ENCODE data around the gene CNDP1.

The CNDP1 gene

DNA sequence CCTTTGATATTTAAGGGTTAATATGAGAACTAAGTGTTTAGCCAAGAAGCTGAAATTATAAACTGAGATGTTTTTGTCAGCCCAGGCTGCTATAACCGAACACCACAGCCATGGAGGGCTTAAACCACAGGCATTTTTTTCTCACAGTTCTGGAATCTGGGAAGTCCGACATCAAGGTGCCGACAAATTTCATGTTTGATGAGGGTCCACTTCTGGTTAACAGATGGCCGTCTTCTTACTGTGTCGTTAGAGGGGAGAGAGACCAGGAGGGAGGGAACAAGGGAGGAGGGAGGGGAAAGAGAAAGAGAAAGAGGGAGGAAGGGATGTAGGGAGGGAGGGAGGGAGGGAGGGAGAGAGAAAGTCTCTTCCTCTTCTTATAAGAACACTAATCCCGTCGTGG is 44.6 kb upstream of the CNDP1 start:
- no peaks in the 10 kb centered on the region for H3K79me2 ChIP-seq (ENCODE audit: control insufficient read depth, insufficient read depth, low read length, poor library complexity)
- H3K27ac ChIP-seq (ENCODE audit: low read depth, low read length): no peak overlapping the region
- WGBS (ENCODE audit: extremely low coverage, insufficient coverage, insufficient read length): no CpG with 5 or more reads among the region's 7 CpGs

DNA sequence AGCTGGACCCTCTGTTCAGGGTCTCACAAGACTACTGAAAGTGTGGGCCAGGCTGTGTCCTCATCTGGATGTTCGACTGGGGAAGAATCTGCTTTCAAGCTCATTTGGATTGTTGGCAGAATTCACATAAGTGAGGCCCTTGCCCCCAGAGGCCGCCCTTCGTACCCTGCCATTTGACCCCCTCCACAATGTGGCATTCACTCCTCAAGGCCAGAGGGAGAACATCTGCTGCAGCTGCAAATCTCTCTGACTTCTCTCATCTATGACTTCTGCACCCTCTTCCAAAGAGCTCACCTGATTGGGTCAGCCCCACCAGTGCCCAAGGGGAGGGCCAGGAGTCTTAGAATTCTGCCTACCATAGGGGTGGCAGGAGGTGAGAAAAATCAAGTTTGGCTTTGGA is 42.0 kb upstream of the CNDP1 start:
- Histone ChIP-seq H3K9ac (ENCODE audit: low read length) (no peak overlapping the region), H2AK5ac (ENCODE audit: low read length) (no peak overlapping the region), H2BK120ac (ENCODE audit: insufficient read depth, low read length, poor library complexity) (no peak overlapping the region), H3K36me3 (ENCODE audit: control insufficient read depth in 1 of 2, insufficient read depth in 2 of 2, low read length in 2 of 2) (no peaks in the 10 kb centered on the region), H3K4me1 (ENCODE audit: control insufficient read depth in 1 of 2, insufficient read depth in 2 of 2, low read length in 2 of 2) (peaks cover 5 to 6% of the 10 kb centered on the region in 2 experiments), H3K4me3 (ENCODE audit: low read depth, low read length) (no peak overlapping the region), H3K4me2 (ENCODE audit: low read length) (no peak overlapping the region), H3K79me1 (ENCODE audit: low read length) (peaks cover 7% of the 10 kb centered on the region), H4K8ac (ENCODE audit: low read depth, low read length) (no peak overlapping the region), H3K14ac (ENCODE audit: low read length) (no peak overlapping the region), H2BK12ac (ENCODE audit: low read length) (no peak overlapping the region), H3K9me3 (ENCODE audit: insufficient read depth, low read depth, low read length) (no peaks in the 10 kb centered on the region), H2BK5ac (ENCODE audit: low read depth, low read length, poor library complexity) (no peak overlapping the region), H2AFZ (ENCODE audit: insufficient read depth, low read length, poor library complexity) (no peak overlapping the region), H3K18ac (ENCODE audit: low read length) (no peak overlapping the region), H4K91ac (ENCODE audit: low read depth, low read length) (no peak overlapping the region), H3K27me3 (ENCODE audit: insufficient read depth, low read length) (no peaks in the 10 kb centered on the region), H3K4ac (ENCODE audit: low read depth, low read length) (no peak overlapping the region), H3K27ac (ENCODE audit: low read depth, low read length) (no peak overlapping the region), H3K23ac (ENCODE audit: low read length) (no peak overlapping the region), H4K12ac (ENCODE audit: low read depth, low read length) (no peak overlapping the region), H3K79me2 (ENCODE audit: control insufficient read depth, insufficient read depth, low read length, poor library complexity) (peaks cover 9% of the 10 kb centered on the region)
- DNase-seq: no peak
- WGBS (ENCODE audit: extremely low coverage, insufficient coverage, insufficient read length): no CpG with 5 or more reads among the region's 3 CpGs

More for the DNA sequence above, 44.6 kb upstream of the CNDP1 start:
- no peak overlapping the region for H2BK5ac ChIP-seq (ENCODE audit: low read depth, low read length, poor library complexity)
- H3K4me1 ChIP-seq (ENCODE audit: control insufficient read depth in 1 of 2, insufficient read depth in 2 of 2, low read length in 2 of 2): no peaks in the 10 kb centered on the region
- H2AFZ ChIP-seq (ENCODE audit: insufficient read depth, low read length, poor library complexity): no peak overlapping the region
- no peak overlapping the region for H2BK120ac ChIP-seq (ENCODE audit: insufficient read depth, low read length, poor library complexity)
- H4K91ac ChIP-seq (ENCODE audit: low read depth, low read length): no peak overlapping the region
- H3K18ac ChIP-seq (ENCODE audit: low read length): no peak overlapping the region
- peak in 1 of 2 donors; percentile 14 for DNase-seq
- no peak overlapping the region for H2BK12ac ChIP-seq (ENCODE audit: low read length)
- H4K8ac ChIP-seq (ENCODE audit: low read depth, low read length): no peak overlapping the region
- no peak overlapping the region for H3K4ac ChIP-seq (ENCODE audit: low read depth, low read length)
- H3K79me1 ChIP-seq (ENCODE audit: low read length): no peaks in the 10 kb centered on the region
- H3K14ac ChIP-seq (ENCODE audit: low read length): no peak overlapping the region
- H3K27me3 ChIP-seq (ENCODE audit: insufficient read depth, low read length): no peaks in the 10 kb centered on the region
- H3K36me3 ChIP-seq (ENCODE audit: control insufficient read depth in 1 of 2, insufficient read depth in 2 of 2, low read length in 2 of 2): no peaks in the 10 kb centered on the region
- H3K23ac ChIP-seq (ENCODE audit: low read length): no peak overlapping the region
- H3K4me2 ChIP-seq (ENCODE audit: low read length): no peak overlapping the region
- no peak overlapping the region for H3K9ac ChIP-seq (ENCODE audit: low read length)
- no peak overlapping the region for H4K12ac ChIP-seq (ENCODE audit: low read depth, low read length)
- peaks cover 2% of the 10 kb centered on the region for H3K9me3 ChIP-seq (ENCODE audit: insufficient read depth, low read depth, low read length)
- no peak overlapping the region for H2AK5ac ChIP-seq (ENCODE audit: low read length)
- no peak overlapping the region for H3K4me3 ChIP-seq (ENCODE audit: low read depth, low read length)

DNA sequence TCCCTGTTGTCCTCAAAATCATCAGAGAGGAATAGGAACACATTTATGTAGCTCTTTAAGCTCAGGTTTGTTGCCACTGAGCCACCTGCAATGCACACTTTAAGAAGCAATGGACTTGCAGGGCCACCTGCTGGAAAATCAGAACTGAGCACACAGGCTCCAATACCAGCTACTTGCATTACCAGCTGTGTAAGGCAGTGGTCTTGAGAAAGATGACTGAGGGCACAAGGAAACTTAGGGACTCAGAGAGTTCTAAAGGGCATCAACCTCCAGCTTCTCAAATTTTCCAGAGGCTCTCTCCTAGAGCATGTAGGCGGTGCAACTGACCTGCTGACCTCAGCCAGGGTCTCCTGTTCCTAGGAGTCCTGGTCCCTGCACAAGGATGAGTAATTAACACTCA is 40.6 kb upstream of the CNDP1 start:
- Histone ChIP-seq H3K9ac (ENCODE audit: low read length) (no peak overlapping the region), H3K36me3 (ENCODE audit: control insufficient read depth in 1 of 2, insufficient read depth in 2 of 2, low read length in 2 of 2) (peaks cover 0 to 2% of the 10 kb centered on the region in 2 experiments), H3K79me2 (ENCODE audit: control insufficient read depth, insufficient read depth, low read length, poor library complexity) (peaks cover 11% of the 10 kb centered on the region), H2BK120ac (ENCODE audit: insufficient read depth, low read length, poor library complexity) (no peak overlapping the region), H2AK5ac (ENCODE audit: low read length) (no peak overlapping the region), H3K79me1 (ENCODE audit: low read length) (peaks cover 7% of the 10 kb centered on the region), H2BK12ac (ENCODE audit: low read length) (no peak overlapping the region), H3K4me2 (ENCODE audit: low read length) (no peak overlapping the region), H4K12ac (ENCODE audit: low read depth, low read length) (no peak overlapping the region), H3K9me3 (ENCODE audit: insufficient read depth, low read depth, low read length) (no peaks in the 10 kb centered on the region), H3K27me3 (ENCODE audit: insufficient read depth, low read length) (no peaks in the 10 kb centered on the region), H3K4me1 (ENCODE audit: control insufficient read depth in 1 of 2, insufficient read depth in 2 of 2, low read length in 2 of 2) (peaks cover 11 to 12% of the 10 kb centered on the region in 2 experiments), H3K18ac (ENCODE audit: low read length) (no peak overlapping the region), H2AFZ (ENCODE audit: insufficient read depth, low read length, poor library complexity) (no peak overlapping the region), H3K23ac (ENCODE audit: low read length) (no peak overlapping the region), H3K14ac (ENCODE audit: low read length) (no peak overlapping the region), H3K4me3 (ENCODE audit: low read depth, low read length) (no peak overlapping the region), H4K91ac (ENCODE audit: low read depth, low read length) (no peak overlapping the region), H3K27ac (ENCODE audit: low read depth, low read length) (no peak overlapping the region), H2BK5ac (ENCODE audit: low read depth, low read length, poor library complexity) (no peak overlapping the region), H4K8ac (ENCODE audit: low read depth, low read length) (no peak overlapping the region), H3K4ac (ENCODE audit: low read depth, low read length) (no peak overlapping the region)
- DNase-seq: peak in 1 of 2 donors; percentile 62
- WGBS (ENCODE audit: extremely low coverage, insufficient coverage, insufficient read length): no CpG with 5 or more reads among the region's 1 CpG

DNA sequence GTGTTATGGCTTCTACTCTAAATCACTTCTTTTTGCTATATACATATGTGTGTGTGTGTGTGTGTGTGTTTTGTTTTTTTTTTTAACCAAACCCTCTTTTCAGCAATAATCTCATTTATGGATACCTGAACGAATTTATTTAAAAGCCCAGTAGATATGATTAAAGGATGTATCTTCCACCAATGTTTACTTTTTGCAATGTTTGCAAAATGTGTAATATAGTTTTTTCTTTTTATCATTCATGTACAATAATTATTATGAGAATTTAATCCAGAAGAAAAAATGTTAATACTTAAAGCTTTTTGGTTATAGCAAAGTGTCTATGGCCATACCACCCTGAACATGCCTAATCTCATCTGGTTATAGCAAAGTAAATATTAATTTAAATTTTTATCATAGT is 39.8 kb upstream of the CNDP1 start:
- Histone ChIP-seq H2BK12ac (ENCODE audit: low read length) (no peak overlapping the region), H3K14ac (ENCODE audit: low read length) (no peak overlapping the region), H4K91ac (ENCODE audit: low read depth, low read length) (no peak overlapping the region), H2BK120ac (ENCODE audit: insufficient read depth, low read length, poor library complexity) (no peak overlapping the region), H3K18ac (ENCODE audit: low read length) (no peak overlapping the region), H3K9me3 (ENCODE audit: insufficient read depth, low read depth, low read length) (no peaks in the 10 kb centered on the region), H3K4me1 (ENCODE audit: control insufficient read depth in 1 of 2, insufficient read depth in 2 of 2, low read length in 2 of 2) (peaks cover 18 to 19% of the 10 kb centered on the region in 2 experiments), H3K23ac (ENCODE audit: low read length) (no peak overlapping the region), H3K9ac (ENCODE audit: low read length) (no peak overlapping the region), H4K12ac (ENCODE audit: low read depth, low read length) (no peak overlapping the region), H3K79me1 (ENCODE audit: low read length) (peaks cover 9% of the 10 kb centered on the region), H4K8ac (ENCODE audit: low read depth, low read length) (no peak overlapping the region), H2BK5ac (ENCODE audit: low read depth, low read length, poor library complexity) (no peak overlapping the region), H2AFZ (ENCODE audit: insufficient read depth, low read length, poor library complexity) (no peak overlapping the region), H3K27ac (ENCODE audit: low read depth, low read length) (no peak overlapping the region), H3K79me2 (ENCODE audit: control insufficient read depth, insufficient read depth, low read length, poor library complexity) (peaks cover 12% of the 10 kb centered on the region), H3K36me3 (ENCODE audit: control insufficient read depth in 1 of 2, insufficient read depth in 2 of 2, low read length in 2 of 2) (peaks cover 0 to 2% of the 10 kb centered on the region in 2 experiments), H3K4me3 (ENCODE audit: low read depth, low read length) (no peak overlapping the region), H3K27me3 (ENCODE audit: insufficient read depth, low read length) (no peaks in the 10 kb centered on the region), H2AK5ac (ENCODE audit: low read length) (no peak overlapping the region), H3K4ac (ENCODE audit: low read depth, low read length) (no peak overlapping the region), H3K4me2 (ENCODE audit: low read length) (no peak overlapping the region)
- no peak for DNase-seq
- no CpG with 5 or more reads among the region's 1 CpG for WGBS (ENCODE audit: extremely low coverage, insufficient coverage, insufficient read length)
